ENCODE measurements around the gene GRHL1.

DNA sequence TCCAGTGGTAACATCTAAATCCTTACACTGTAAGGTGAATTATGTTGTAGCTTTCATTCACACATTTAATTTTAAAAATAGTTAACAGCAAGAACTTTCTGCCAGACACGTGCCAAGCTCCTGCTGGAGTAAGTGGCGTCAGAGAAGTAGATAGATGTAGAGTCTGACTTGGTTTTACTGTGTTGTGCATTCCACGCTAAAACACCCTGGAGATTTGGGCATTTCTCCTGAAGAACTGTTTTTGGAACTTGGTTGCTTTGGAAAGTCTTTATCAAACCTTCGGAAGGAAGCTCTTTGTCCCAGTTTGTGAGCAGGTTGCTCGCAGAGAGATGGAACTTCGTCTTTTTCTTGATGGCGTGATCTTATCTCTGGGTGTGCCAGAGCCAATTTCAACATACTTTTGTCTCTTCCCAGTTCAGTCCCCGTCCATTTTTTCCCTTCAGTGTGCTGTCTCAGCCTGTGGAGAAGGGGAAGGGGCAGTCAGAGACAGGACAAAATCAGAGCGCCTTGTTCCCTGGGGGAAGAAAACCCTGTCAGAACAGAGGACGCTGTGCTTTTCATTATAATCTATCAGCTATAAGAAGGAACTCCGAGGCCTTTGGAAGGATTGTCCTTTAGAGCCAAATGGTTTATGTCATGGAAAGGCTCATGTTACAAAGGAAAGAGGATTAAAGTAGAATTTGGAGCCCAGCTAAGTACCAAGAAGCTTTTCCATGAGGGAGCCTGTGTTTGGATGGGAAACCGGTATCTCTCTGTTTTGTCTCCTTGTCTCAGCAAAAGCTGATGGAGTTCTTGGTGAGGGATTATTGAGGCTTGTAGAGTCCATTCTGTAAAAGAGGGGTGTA is 18.9 kb downstream of the GRHL1 start:
- TF ChIP-seq CCAR2 (IDR thresholded peaks at IDR 0.05; ENCODE audit: low read depth, low read length), result no peak
- no peak for TF ChIP-seq SREBF1 (IDR thresholded peaks at IDR 0.05; ENCODE audit: borderline replicate concordance, low read depth, low read length)
- TF ChIP-seq, protein P1, sequence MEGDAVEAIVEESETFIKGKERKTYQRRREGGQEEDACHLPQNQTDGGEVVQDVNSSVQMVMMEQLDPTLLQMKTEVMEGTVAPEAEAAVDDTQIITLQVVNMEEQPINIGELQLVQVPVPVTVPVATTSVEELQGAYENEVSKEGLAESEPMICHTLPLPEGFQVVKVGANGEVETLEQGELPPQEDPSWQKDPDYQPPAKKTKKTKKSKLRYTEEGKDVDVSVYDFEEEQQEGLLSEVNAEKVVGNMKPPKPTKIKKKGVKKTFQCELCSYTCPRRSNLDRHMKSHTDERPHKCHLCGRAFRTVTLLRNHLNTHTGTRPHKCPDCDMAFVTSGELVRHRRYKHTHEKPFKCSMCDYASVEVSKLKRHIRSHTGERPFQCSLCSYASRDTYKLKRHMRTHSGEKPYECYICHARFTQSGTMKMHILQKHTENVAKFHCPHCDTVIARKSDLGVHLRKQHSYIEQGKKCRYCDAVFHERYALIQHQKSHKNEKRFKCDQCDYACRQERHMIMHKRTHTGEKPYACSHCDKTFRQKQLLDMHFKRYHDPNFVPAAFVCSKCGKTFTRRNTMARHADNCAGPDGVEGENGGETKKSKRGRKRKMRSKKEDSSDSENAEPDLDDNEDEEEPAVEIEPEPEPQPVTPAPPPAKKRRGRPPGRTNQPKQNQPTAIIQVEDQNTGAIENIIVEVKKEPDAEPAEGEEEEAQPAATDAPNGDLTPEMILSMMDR (IDR thresholded peaks at IDR 0.05 in 2 of 3, conservative IDR thresholded peaks at IDR 0.05 in 1 of 3; ENCODE audit: insufficient read depth in 2 of 3, low read depth in 1 of 3, low read length in 3 of 3), result no peak
- no peak for TF ChIP-seq NEUROD1 (IDR thresholded peaks at IDR 0.05; ENCODE audit: borderline replicate concordance, low read depth, low read length, partially characterized antibody)
- TF ChIP-seq EP300 (IDR thresholded peaks at IDR 0.05; ENCODE audit: low read length), result no peak
- TF ChIP-seq ZNF311 (CRISPR knock-in tag; IDR thresholded peaks at IDR 0.05), result no peak
- no peak for TF ChIP-seq IRF2 (CRISPR knock-in tag; IDR thresholded peaks at IDR 0.05)
- no peak for TF ChIP-seq POLR2A (conservative IDR thresholded peaks at IDR 0.05)
- TF ChIP-seq CHAMP1 (IDR thresholded peaks at IDR 0.05), result no peak
- TF ChIP-seq PTRF (tag; IDR thresholded peaks at IDR 0.05), result no peak
- TF ChIP-seq, protein P2, sequence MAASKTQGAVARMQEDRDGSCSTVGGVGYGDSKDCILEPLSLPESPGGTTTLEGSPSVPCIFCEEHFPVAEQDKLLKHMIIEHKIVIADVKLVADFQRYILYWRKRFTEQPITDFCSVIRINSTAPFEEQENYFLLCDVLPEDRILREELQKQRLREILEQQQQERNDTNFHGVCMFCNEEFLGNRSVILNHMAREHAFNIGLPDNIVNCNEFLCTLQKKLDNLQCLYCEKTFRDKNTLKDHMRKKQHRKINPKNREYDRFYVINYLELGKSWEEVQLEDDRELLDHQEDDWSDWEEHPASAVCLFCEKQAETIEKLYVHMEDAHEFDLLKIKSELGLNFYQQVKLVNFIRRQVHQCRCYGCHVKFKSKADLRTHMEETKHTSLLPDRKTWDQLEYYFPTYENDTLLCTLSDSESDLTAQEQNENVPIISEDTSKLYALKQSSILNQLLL (CRISPR knock-in tag; IDR thresholded peaks at IDR 0.05; ENCODE audit: borderline replicate concordance), result no peak
- no peak for TF ChIP-seq ZNF24 (IDR thresholded peaks at IDR 0.05)
- TF ChIP-seq FOXP4 (CRISPR knock-in tag; IDR thresholded peaks at IDR 0.05; ENCODE audit: borderline replicate concordance), result no peak
- TF ChIP-seq JUND (IDR thresholded peaks at IDR 0.05; ENCODE audit: borderline replicate concordance, low read depth, low read length), result no peak
- TF ChIP-seq JUND (tag; IDR thresholded peaks at IDR 0.05; ENCODE audit: borderline replicate concordance, low read depth, low read length), result no peak

Measured in K562 (cell line).